SJSA1 (cell line): ENCODE data around the gene IFNG. TPM values are rescaled to one million over a fixed set of nuclear protein-coding genes. Genes with fewer than 3 reads are reported as not detected.

Experiments used
- DNase-seq, 2 experiments: peaks; one replicate each; pipeline ENCODE4 v3.0.0-alpha.2; 2015 to 2020; ENCODE audit warnings: low spot score in 2 of 2, low read depth in 1 of 2
- H3K27ac ChIP-seq: fragments of 250-450 bp; sonication (Bioruptor Pico); 2 replicates; pipeline ENCODE4 v1.5.1; 2020; ENCODE audit warnings: mild to moderate bottlenecking, moderate library complexity
- H3K27me3 ChIP-seq: fragments of 250-450 bp; sonication (Bioruptor Pico); replicated peaks from 2 replicates; pipeline ENCODE4 v1.5.1; 2020; ENCODE audit warnings: mild to moderate bottlenecking, moderate library complexity
- H3K36me3 ChIP-seq: fragments of 250-450 bp; sonication (Bioruptor Pico); 2 replicates; pipeline ENCODE4 v1.5.1; 2020; ENCODE audit warnings: mild to moderate bottlenecking
- H3K4me1 ChIP-seq: fragments of 250-450 bp; sonication (Bioruptor Pico); replicated peaks from 2 replicates; pipeline ENCODE4 v1.6.1; 2021; ENCODE audit warnings: mild to moderate bottlenecking
- H3K4me3 ChIP-seq: fragments of 250-450 bp; sonication (Bioruptor Pico); 2 replicates; pipeline ENCODE4 v1.5.1; 2020; ENCODE audit warnings: mild to moderate bottlenecking
- H3K9me3 ChIP-seq: fragments of 250-450 bp; sonication (Bioruptor Pico); replicated peaks from 2 replicates; pipeline ENCODE4 v1.5.1; 2020; ENCODE audit warnings: mild to moderate bottlenecking
- total RNA-seq: library from RNA; depleted of rRNA; stranded (reverse); fragments of >200 nt; shearing (Covaris generic); gene quantifications from 2 replicates; pipeline ENCODE4 v1.2.3, GENCODE V29; 2014

IFNG gene
- total RNA-seq, 1 experiment from 2014 or later = not detected

DNA sequence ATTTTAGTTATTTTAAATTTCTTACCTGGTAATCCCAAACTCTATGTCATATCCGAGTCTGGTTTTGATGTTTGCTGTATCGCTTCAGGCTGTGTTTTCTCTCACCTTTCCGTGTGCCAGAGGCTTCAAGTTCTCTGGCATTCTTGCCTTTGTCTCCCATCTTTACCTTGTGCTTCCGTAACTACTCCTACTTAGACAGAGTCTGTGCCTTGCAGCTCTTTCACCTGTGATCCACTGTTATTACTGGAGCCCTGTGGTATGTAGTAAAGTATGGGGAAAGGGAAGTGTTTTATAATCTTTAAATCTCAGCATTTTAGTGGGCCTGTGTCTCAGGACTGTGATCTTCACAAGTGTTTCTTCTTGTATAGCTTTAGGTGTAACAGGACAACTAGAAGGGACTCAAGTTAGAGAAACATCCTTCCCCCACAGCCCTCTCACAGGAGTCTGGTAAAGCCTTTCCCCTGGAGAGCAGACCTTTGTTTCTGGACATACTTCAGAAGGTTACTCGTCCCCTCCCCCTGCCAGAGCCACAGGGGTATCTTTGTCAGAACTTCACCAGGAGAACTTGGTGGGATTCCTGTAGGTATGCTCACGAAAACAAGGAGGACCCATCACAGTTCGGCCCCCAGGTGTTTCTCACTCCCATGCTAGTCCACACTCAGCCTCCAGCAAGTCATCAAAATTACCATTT, 11.1 kb downstream of the IFNG start:
- Histone ChIP-seq H3K27ac (no peak overlapping the region), H3K4me1 (no peaks in the 10 kb centered on the region), H3K27me3 (no peaks in the 10 kb centered on the region; the same call in 1 of the 2 replicates), H3K36me3 (no peaks in the 10 kb centered on the region), H3K4me3 (no peak overlapping the region), H3K9me3 (no peaks in the 10 kb centered on the region)
- DNase-seq = no peak

DNA sequence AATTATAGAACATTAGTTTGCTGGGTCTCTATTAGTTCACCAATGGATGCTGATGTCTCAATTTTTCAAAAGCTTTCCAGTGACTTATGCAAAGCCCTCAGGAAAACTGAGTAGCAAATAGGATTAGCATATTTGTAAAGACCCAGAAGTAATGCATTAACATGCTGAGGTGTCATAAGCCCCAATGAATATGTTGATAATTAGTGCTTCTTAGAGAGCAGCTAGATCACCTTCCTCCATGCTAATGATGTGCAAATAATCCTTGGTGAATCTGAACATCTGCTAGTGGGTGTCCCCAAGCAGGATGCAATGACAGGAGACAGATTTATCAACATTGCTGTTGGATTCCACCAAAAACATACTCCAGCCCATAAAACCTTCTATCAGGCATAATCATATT, 19.0 kb downstream of the IFNG start:
- no peak for DNase-seq
- no peaks in the 10 kb centered on the region for H3K36me3 ChIP-seq
- H3K27me3 ChIP-seq = no peaks in the 10 kb centered on the region
- no peaks in the 10 kb centered on the region for H3K4me1 ChIP-seq
- no peaks in the 10 kb centered on the region for H3K9me3 ChIP-seq
- H3K27ac ChIP-seq = no peak overlapping the region
- no peak overlapping the region for H3K4me3 ChIP-seq

DNA sequence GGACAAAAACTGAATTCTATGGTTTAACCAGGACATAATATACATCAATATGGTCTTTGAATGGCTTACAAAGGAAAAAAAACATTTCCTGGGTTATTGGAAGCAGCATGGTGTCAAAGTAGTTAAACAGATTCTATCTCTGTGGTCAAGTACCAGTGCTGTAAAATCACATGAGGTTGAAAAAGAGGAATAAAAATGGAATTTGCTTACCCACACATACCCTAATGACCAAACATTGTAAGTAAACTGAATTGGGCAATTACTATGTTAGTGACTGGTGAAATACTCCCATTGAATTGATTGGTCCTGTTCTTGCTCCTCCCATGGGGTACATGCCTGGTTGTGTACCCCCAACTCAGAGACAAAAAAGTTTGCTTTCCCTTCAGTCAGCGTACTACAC, 19.6 kb downstream of the IFNG start:
- no peaks in the 10 kb centered on the region for H3K27me3 ChIP-seq
- no peaks in the 10 kb centered on the region for H3K4me1 ChIP-seq
- DNase-seq = no peak
- no peaks in the 10 kb centered on the region for H3K36me3 ChIP-seq
- no peak overlapping the region for H3K4me3 ChIP-seq
- H3K27ac ChIP-seq = no peak overlapping the region
- no peaks in the 10 kb centered on the region for H3K9me3 ChIP-seq

DNA sequence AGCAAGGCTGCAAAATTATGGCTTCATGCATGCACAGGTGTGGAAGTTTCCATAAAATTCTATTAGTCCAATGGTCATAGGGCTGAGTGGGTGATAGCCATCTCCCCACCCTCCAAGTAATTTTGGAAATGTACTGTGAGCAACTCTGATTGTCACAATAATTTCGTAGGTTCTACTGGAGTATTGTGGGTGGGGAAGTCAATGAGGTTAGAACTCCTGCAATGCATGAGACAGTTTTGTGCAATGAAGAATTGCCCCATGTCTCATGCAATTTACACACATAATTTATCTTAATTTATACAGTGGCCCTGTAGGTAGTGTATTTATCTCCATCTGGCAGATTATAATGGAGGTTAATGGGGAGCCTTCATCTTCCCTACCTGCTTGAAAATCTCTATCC, 20.5 kb downstream of the IFNG start:
- Histone ChIP-seq H3K27me3 (no peaks in the 10 kb centered on the region), H3K36me3 (no peaks in the 10 kb centered on the region), H3K9me3 (no peaks in the 10 kb centered on the region), H3K4me3 (no peak overlapping the region), H3K4me1 (no peaks in the 10 kb centered on the region), H3K27ac (no peak overlapping the region)
- DNase-seq = no peak

DNA sequence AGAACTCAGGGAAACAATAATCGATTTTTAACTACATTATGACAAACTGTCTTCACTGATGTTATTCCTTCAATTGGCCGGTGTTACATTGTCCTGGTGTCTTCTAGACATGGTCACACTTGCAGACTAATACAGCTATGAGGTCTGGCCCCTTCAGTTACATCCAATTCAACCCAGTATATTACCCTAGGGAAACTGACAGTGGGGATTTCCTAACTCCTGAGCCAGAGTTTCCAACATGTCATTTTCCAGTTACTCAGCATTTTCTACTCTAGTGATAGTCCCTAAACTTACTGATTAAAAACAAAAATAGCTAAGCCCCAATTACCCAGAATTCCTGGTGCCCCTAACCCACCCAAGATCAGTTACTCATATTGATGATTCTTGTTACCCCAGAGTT, 21.1 kb downstream of the IFNG start:
- no peaks in the 10 kb centered on the region for H3K9me3 ChIP-seq
- H3K36me3 ChIP-seq = no peaks in the 10 kb centered on the region
- DNase-seq = no peak
- no peaks in the 10 kb centered on the region for H3K27me3 ChIP-seq
- H3K4me3 ChIP-seq = no peak overlapping the region
- no peak overlapping the region for H3K27ac ChIP-seq
- H3K4me1 ChIP-seq = no peaks in the 10 kb centered on the region

DNA sequence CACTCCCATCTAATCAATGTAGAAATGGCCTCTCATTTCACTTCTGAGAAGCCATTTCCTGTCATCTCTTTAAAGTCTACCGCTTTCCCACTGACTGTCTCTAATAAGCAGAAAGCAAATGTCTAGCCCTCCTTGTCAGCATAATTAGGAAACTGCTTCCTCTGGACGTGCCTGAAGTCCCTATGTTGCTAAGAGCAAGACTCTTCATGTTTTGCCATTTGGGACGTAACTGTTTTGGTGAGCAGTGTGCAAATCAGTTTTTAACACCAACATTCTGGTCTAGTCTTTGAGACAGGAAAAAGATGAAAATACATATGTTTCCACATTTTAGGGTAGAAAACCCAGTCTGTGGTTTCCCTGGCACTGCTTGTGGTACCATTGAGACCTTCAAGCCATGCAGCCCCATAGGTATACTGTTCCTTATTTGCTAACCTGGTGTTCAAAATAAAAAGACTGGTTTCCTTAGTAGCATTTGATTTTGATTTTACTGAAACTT, 22.2 kb downstream of the IFNG start:
- H3K27ac ChIP-seq = no peak overlapping the region
- no peaks in the 10 kb centered on the region for H3K9me3 ChIP-seq
- no peaks in the 10 kb centered on the region for H3K27me3 ChIP-seq
- H3K36me3 ChIP-seq = no peaks in the 10 kb centered on the region
- H3K4me1 ChIP-seq = no peaks in the 10 kb centered on the region
- no peak for DNase-seq
- H3K4me3 ChIP-seq = no peak overlapping the region

DNA sequence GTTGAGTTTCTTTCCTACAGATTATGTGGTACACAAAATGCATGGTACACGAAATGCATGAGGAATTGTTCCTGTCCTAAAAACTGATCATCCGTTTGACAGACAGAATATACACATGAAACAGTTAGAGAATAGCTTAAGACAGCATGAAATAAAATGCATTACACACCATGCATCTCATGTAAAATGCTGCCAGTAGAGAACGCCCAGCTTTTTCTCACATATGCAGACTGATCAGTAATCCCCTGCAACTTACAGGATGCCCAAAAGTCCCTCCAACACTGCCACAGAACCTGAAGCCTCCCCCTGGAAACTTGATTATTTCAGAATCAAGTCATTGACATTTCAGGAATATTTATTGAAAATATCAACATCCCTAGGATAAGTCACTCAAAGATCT, 24.0 kb downstream of the IFNG start:
- DNase-seq = no peak
- no peak overlapping the region for H3K27ac ChIP-seq
- no peaks in the 10 kb centered on the region for H3K27me3 ChIP-seq
- no peak overlapping the region for H3K4me3 ChIP-seq
- no peaks in the 10 kb centered on the region for H3K36me3 ChIP-seq
- no peaks in the 10 kb centered on the region for H3K9me3 ChIP-seq
- H3K4me1 ChIP-seq = no peaks in the 10 kb centered on the region

DNA sequence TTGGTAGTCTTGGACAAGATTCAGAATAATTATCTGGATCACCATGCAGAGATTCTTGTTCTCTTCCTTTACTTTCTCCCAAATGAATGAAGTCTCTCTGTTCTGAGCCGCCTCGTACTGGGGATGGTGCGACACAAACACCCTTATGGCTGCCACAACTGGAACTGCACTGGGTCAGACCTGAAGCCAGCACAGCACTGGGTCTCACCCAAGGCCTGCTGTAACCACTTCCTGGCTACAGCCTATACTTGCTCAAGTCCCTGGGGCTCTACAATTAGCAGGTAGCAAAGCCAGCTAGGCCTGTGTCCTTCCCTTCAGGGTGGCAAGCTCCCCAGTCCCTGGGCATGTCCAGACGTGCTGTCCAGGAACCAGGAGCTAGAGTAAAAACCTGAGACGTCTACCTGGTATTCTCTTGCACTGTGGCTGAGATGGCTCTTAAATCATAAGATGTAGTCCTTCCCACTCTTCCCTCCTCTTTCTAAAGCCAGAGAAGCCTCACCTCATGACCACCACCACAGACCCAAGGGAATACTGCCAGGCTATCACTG, 27.6 kb downstream of the IFNG start:
- Histone ChIP-seq H3K27ac (no peak overlapping the region), H3K36me3 (no peaks in the 10 kb centered on the region), H3K27me3 (no peaks in the 10 kb centered on the region), H3K9me3 (no peaks in the 10 kb centered on the region), H3K4me3 (no peak overlapping the region), H3K4me1 (no peaks in the 10 kb centered on the region)
- DNase-seq = no peak

DNA sequence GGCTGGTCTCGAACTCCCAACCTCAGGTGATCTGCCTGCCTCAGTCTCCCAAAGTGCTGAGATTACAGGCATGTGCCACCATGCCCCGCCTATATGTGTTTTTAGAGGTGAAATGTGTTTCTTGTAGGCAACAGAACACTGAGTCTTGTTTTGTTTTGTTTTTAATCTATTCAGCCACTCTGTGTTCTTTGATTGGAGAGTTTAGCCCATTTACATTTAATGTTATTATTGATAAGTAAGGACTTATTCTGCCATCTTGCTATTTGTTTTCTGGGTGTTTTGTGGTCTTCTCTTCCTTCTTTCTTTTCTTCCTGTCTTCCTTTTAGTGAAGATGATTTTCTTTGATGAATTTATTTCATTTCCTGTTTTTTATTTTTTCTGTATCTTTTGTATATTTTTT, 29.6 kb downstream of the IFNG start:
- no peaks in the 10 kb centered on the region for H3K36me3 ChIP-seq
- H3K4me1 ChIP-seq = no peaks in the 10 kb centered on the region
- no peak for DNase-seq
- no peaks in the 10 kb centered on the region for H3K9me3 ChIP-seq
- H3K27me3 ChIP-seq = no peaks in the 10 kb centered on the region
- no peak overlapping the region for H3K4me3 ChIP-seq
- no peak overlapping the region for H3K27ac ChIP-seq

DNA sequence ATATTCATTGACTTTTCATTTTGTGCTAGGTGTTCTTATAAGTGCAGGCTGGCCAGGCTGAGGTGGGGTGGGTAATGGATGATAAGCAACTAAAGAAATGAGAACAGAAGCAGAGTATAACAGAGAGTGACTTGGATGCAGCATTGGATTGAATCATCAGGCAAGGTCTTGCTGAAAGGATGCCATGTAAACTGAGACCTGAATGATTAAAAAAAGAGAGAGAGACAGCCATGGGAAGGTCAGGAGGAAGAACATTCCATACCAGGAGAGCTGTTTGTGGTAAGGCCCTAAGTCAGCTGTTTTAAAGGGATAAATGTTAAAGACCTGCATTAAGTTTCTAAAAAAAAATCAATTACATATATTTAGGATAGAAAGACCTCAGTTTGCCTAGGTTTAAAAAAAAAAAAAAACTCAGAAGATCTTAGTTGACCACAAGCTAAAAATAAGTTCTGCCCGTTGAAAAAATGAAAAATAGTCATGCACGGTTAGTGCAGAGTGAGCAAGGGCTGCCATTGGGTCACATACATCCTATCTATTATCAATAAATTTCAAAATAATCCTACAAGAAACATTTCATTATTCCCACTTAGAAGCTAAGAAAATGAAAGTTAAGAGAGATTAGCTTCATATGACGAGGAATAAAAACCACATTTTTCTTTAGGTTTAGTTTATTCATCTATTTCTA, 37.2 kb downstream of the IFNG start:
- Histone ChIP-seq H3K36me3 (no peaks in the 10 kb centered on the region), H3K27ac (no peak overlapping the region), H3K4me3 (no peak overlapping the region), H3K27me3 (no peaks in the 10 kb centered on the region; the same call in 1 of the 2 replicates), H3K4me1 (no peaks in the 10 kb centered on the region), H3K9me3 (no peaks in the 10 kb centered on the region)
- no peak for DNase-seq

DNA sequence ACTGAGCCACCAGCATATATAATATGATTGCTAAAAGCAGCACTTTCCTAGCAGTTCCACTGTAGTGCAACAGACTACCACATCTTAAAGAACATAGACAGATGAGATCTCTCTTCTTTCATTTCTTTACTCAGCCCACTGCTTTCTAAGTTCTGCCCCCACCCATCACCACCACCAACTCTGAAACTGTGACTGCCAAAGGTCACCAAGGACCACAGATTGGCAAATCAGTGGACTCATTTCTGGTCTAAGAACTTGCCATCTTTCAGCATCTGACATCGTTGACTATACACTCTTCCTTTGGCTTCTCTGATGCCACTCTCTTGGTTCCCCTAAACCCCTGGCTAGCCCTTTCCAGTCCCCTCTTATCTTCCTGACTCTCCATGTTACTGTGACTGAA, 38.4 kb downstream of the IFNG start:
- no peak overlapping the region for H3K27ac ChIP-seq
- no peaks in the 10 kb centered on the region for H3K9me3 ChIP-seq
- no peak for DNase-seq
- no peaks in the 10 kb centered on the region; the same call in 1 of the 2 replicates for H3K27me3 ChIP-seq
- no peaks in the 10 kb centered on the region for H3K4me1 ChIP-seq
- no peaks in the 10 kb centered on the region for H3K36me3 ChIP-seq
- H3K4me3 ChIP-seq = no peak overlapping the region

DNA sequence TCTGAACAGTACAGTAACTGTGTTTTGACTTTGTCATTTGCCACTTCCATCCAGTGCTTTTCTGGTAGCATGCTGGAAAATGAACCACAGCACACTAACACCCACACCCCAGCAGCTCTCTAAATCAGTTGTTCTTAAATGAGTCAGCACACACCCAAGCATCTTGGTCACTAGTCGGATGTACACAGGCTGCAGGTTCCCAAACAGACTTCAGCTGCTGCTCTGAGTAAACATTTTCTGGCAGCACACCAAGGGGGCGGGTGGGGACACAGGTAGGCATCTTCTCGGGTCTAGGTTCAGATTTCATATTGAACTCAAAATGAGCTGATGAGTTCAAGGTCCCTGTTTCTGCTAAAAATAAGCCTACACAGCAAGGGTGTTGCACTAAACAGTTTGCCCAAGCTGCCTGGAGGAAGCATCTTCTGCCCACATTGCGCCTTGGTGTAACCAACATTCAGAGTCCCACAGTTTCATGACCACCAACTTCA, 39.8 kb downstream of the IFNG start:
- no peak for DNase-seq
- Histone ChIP-seq H3K4me3 (no peak overlapping the region), H3K27ac (no peak overlapping the region)

DNA sequence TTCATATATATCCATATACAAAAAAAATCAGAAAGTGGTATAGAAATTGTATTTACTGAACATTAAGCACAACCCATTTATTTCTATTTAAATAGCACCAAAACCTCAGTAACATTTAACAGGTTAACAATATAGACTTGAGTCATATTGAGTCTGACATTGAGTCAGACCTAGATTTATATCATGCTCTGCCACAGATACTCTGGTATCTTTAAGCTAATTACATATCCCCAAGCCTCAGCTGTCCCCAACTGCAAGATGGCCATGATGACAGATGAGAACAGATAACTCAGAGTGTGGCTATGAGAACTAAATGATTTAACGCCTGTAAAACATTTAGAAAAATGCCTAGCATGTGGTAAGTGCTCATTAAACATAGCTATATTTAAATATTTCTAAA, 40.3 kb downstream of the IFNG start:
- no peaks in the 10 kb centered on the region for H3K9me3 ChIP-seq
- DNase-seq = no peak
- H3K4me3 ChIP-seq = no peak overlapping the region

More for the DNA sequence above, 39.8 kb downstream of the IFNG start:
- Histone ChIP-seq H3K4me1 (no peaks in the 10 kb centered on the region), H3K9me3 (no peaks in the 10 kb centered on the region), H3K27me3 (no peaks in the 10 kb centered on the region; the same call in 1 of the 2 replicates), H3K36me3 (no peaks in the 10 kb centered on the region)

DNA sequence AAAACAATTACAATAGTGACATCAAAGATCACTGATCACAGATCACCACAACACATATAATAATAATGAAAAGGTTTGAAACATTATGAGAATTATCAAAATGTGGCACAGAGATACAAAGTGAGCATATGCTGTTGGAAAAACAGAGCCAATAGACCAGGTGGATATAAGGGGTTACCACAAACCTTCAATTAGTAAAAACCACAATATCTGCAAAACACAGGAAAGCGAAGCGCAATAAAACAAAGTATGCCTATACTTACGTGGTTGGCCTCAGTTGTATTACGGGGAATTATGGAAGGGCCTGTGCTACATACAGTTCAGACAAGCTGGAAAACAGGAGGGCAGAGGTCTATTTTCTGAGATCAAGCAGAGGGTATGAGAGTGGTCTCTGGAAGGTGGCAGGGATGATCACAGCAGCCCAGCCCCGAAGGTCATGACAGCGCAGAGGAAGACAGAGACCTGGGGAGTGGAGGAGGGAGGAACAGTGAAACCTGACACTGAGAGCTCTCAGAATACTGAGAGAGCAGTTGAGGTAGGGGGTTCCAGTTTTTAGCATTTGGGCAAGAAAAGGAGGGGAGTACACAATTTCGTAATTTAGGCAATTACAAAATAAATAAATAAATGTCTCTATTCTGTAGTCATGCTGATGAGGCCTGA, 41.3 kb downstream of the IFNG start:
- H3K4me1 ChIP-seq = no peaks in the 10 kb centered on the region
- H3K9me3 ChIP-seq = no peaks in the 10 kb centered on the region
- H3K27me3 ChIP-seq = no peaks in the 10 kb centered on the region; the same call in 1 of the 2 replicates
- no peaks in the 10 kb centered on the region for H3K36me3 ChIP-seq
- no peak for DNase-seq
- H3K27ac ChIP-seq = no peak overlapping the region
- H3K4me3 ChIP-seq = no peak overlapping the region

More for the DNA sequence above, 40.3 kb downstream of the IFNG start:
- no peaks in the 10 kb centered on the region for H3K4me1 ChIP-seq
- no peaks in the 10 kb centered on the region; the same call in 1 of the 2 replicates for H3K27me3 ChIP-seq
- H3K27ac ChIP-seq = no peak overlapping the region
- no peaks in the 10 kb centered on the region for H3K36me3 ChIP-seq
